SK-N-SH (cell line): ENCODE measurements around the gene HMGB1. TPM values are rescaled to one million over a fixed set of nuclear protein-coding genes. Genes with fewer than 3 reads are reported as not detected.

ENCODE experiments used
- CTCF ChIA-PET: fragments of 300-600, 350-600 bp; formaldehyde crosslinking; extraction: SDS; loops from one replicate; lab custom pipeline; 2021; lab: Yijun Ruan, JAX
- POLR2A ChIA-PET: fragments of 350-600 bp; sonication (Branson Sonifier 250); formaldehyde crosslinking; extraction: SDS; loops from one replicate; lab custom pipeline; 2020; ENCODE audit warnings: antibody characterized with exemption, inconsistent platforms; lab: Yijun Ruan, JAX
- DNase-seq: peaks from one replicate; pipeline ENCODE4 v3.0.0; 2012
- H2AFZ ChIP-seq: fragments of 200-600 bp; sonication (generic); 2 replicates; pipeline ENCODE4 v1.8.1; 2016; ENCODE audit warnings: antibody characterized with exemption, mild to moderate bottlenecking, low read depth
- H3F3A ChIP-seq: fragments of 200-600 bp; sonication (generic); replicated peaks from 2 replicates; pipeline ENCODE3; 2016; ENCODE audit warnings: antibody characterized with exemption, mild to moderate bottlenecking; ENCODE audit not compliant: insufficient read depth
- H3K27ac ChIP-seq, 2 experiments: fragments of 200-500 bp in 1 of 2; fragments of 200-600 bp in 1 of 2; sonication (Bioruptor generic) in 1 of 2; sonication (generic), shearing (Covaris generic) in 1 of 2; 2 replicates each; pipeline versions ENCODE4 v1.5.1 to v1.6.1; 2014 to 2016; ENCODE audit warnings: low read depth in 2 of 2, inconsistent platforms in 1 of 2, low read length in 1 of 2, mild to moderate bottlenecking in 1 of 2, mixed read lengths in 1 of 2
- H3K27me3 ChIP-seq: fragments of 200-600 bp; sonication (generic), shearing (Covaris generic); 2 replicates; pipeline ENCODE4 v1.6.1; 2016; ENCODE audit warnings: mixed run types; ENCODE audit not compliant: insufficient read depth
- H3K36me3 ChIP-seq, 2 experiments: fragments of 200-500 bp in 1 of 2; fragments of 200-600 bp in 1 of 2; sonication (Bioruptor generic) in 1 of 2; sonication (generic) in 1 of 2; replicated peaks in 1 of 2; 2 replicates each; pipeline versions ENCODE3 to v1.5.1; 2014 to 2016; ENCODE audit warnings: low read length in 1 of 2, mild to moderate bottlenecking in 1 of 2; ENCODE audit not compliant: insufficient read depth in 2 of 2, control insufficient read depth in 1 of 2
- H3K4me1 ChIP-seq, 2 experiments: fragments of 200-500 bp in 1 of 2; fragments of 200-600 bp in 1 of 2; sonication (Bioruptor generic) in 1 of 2; sonication (generic), shearing (Covaris generic) in 1 of 2; 2 replicates each; pipeline versions ENCODE4 v1.5.1 to v1.6.1; 2014 to 2016; ENCODE audit warnings: low read depth in 1 of 2, low read length in 1 of 2, mixed run types in 1 of 2; ENCODE audit not compliant: insufficient read depth in 2 of 2, control insufficient read depth in 1 of 2
- H3K4me2 ChIP-seq: fragments of 200-600 bp; sonication (generic), shearing (Covaris generic); 2 replicates; pipeline ENCODE4 v1.6.1; 2017; ENCODE audit warnings: mixed run types
- H3K4me3 ChIP-seq, 2 experiments: fragments of 200-500 bp in 1 of 2; fragments of 200-600 bp in 1 of 2; sonication (Bioruptor generic) in 1 of 2; sonication (generic), shearing (Covaris generic) in 1 of 2; 2 replicates each; pipeline versions ENCODE4 v1.5.1 to v1.8.1; 2014 to 2016; ENCODE audit warnings: low read depth in 2 of 2, inconsistent platforms in 1 of 2, low read length in 1 of 2, mild to moderate bottlenecking in 1 of 2, mixed read lengths in 1 of 2, moderate library complexity in 1 of 2
- H3K79me2 ChIP-seq: fragments of 200-600 bp; sonication (generic); 2 replicates; pipeline ENCODE4 v1.8.1; 2017; ENCODE audit warnings: mild to moderate bottlenecking; ENCODE audit not compliant: insufficient read depth
- H3K9ac ChIP-seq: fragments of 200-600 bp; sonication (generic); 2 replicates; pipeline ENCODE4 v1.6.1; 2017; ENCODE audit warnings: mixed run types
- H3K9me2 ChIP-seq: fragments of 200-600 bp; sonication (generic); 2 replicates; pipeline ENCODE4 v1.6.1; 2017; ENCODE audit warnings: mixed run types
- H3K9me3 ChIP-seq: fragments of 200-600 bp; sonication (generic); 2 replicates; pipeline ENCODE4 v1.6.1; 2017; ENCODE audit warnings: mixed run types, mild to moderate bottlenecking, moderate library complexity
- H4K20me1 ChIP-seq: fragments of 200-600 bp; sonication (generic); 2 replicates; pipeline ENCODE4 v1.6.1; 2017; ENCODE audit warnings: mild to moderate bottlenecking, mixed run types; ENCODE audit not compliant: insufficient read depth
- CHD2 ChIP-seq: fragments of 150-350 bp; IDR thresholded peaks from 2 replicates; pipeline ENCODE4 v1.6.1; 2018; ENCODE audit warnings: low read length; ENCODE audit not compliant: partially characterized antibody
- ELF1 ChIP-seq: IDR thresholded peaks from 2 replicates; pipeline ENCODE4 v1.4.0; 2012
- FOSL2 ChIP-seq: IDR thresholded peaks from 2 replicates; pipeline ENCODE4 v1.4.0; 2012; ENCODE audit warnings: low read depth, mild to moderate bottlenecking, moderate library complexity, borderline replicate concordance
- FOXJ3 ChIP-seq: sonication (generic); formaldehyde crosslinking; IDR thresholded peaks from 2 replicates; pipeline ENCODE4 v1.5.1; 2020; ENCODE audit warnings: mild to moderate bottlenecking, missing genetic modification reagents
- FOXM1 ChIP-seq: IDR thresholded peaks from 2 replicates; pipeline ENCODE4 v1.4.0; 2012; ENCODE audit warnings: low read depth, mild to moderate bottlenecking
- GABPA ChIP-seq: IDR thresholded peaks from 2 replicates; pipeline ENCODE4 v1.4.0; 2012; ENCODE audit warnings: low read depth, mild to moderate bottlenecking
- JUND ChIP-seq: IDR thresholded peaks from 2 replicates; pipeline ENCODE4 v1.4.0; 2012
- MEF2A ChIP-seq: IDR thresholded peaks from 2 replicates; pipeline ENCODE4 v1.4.0; 2012; ENCODE audit warnings: low read depth, borderline replicate concordance
- NFIC ChIP-seq: IDR thresholded peaks from 2 replicates; pipeline ENCODE4 v1.4.0; 2012; ENCODE audit warnings: borderline replicate concordance
- NRF1 ChIP-seq: IDR thresholded peaks from 2 replicates; pipeline ENCODE4 v1.6.1; 2012; ENCODE audit warnings: low read depth, mild to moderate bottlenecking, low read length
- POLR2AphosphoS5 ChIP-seq: IDR thresholded peaks from 2 replicates; pipeline ENCODE4 v1.6.1; 2012; ENCODE audit warnings: low read depth, low read length
- RAD21 ChIP-seq: IDR thresholded peaks from 2 replicates; pipeline ENCODE4 v1.6.1; 2012; ENCODE audit warnings: mild to moderate bottlenecking, low read length
- RCOR1 ChIP-seq: fragments of 150-350 bp; IDR thresholded peaks from 2 replicates; pipeline ENCODE4 v1.6.1; 2017; ENCODE audit warnings: antibody characterized with exemption, low read length
- RFX5 ChIP-seq: IDR thresholded peaks from 2 replicates; pipeline ENCODE4 v1.6.1; 2012; ENCODE audit warnings: mild to moderate bottlenecking, improper control_type of control experiment, low read length
- TEAD4 ChIP-seq: IDR thresholded peaks from 2 replicates; pipeline ENCODE4 v1.4.0; 2012; ENCODE audit warnings: mild to moderate bottlenecking, borderline replicate concordance; ENCODE audit not compliant: insufficient read depth
- YY1 ChIP-seq: IDR thresholded peaks from 2 replicates; pipeline ENCODE4 v1.4.0; 2012; ENCODE audit warnings: low read depth, mild to moderate bottlenecking
- ZBTB33 ChIP-seq: IDR thresholded peaks from 2 replicates; pipeline ENCODE4 v1.4.0; 2012; ENCODE audit warnings: low read depth, borderline replicate concordance
- WGBS: methylation state at CpG from one replicate; pipeline ENCODE4 v1.1.6; 2017; ENCODE audit warnings: low lambda C conversion rate; 5-methylcytosine and 5-hydroxymethylcytosine counted together
- polyA plus RNA-seq, 3 experiments: library from polyadenylated mRNA; depleted of rRNA; stranded (reverse); fragments of >200 nt; gene quantifications; 2 replicates each; pipeline ENCODE4 v1.2.3, GENCODE V29; 2012
- TF ChIP-seq, protein P1 (sequence below): IDR thresholded peaks from 2 replicates; pipeline ENCODE4 v1.4.0; 2012; ENCODE audit warnings: low read depth, borderline replicate concordance
- TF ChIP-seq, protein P2 (sequence below): fragments of 150-350 bp; IDR thresholded peaks from 2 replicates; pipeline ENCODE4 v1.6.1; 2017; ENCODE audit warnings: antibody characterized with exemption, low read length, low read depth, borderline replicate concordance

HMGB1 gene
- polyA plus RNA-seq, 1 of the 3 experiments (the other 2 are of a cell fraction), result 166 TPM

DNA sequence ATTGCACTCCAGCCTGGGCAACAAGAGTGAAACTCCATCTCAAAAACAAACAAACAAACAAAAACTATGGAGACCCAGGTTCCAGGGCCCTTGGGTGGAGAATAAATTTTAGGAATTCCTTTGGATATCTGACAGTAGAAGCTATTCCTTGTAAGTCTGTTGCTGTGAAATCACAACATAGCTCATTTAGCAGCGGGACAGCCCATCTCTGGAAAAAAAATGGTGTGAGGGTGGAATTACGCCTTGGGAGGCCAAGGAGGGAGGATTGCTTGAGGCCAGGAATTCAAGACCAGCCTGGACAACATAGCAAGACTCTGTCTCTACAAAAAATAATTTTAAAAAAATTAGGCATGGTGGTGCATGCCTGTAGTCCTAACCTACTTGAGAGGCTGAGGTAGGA, 15.7 kb downstream of the HMGB1 start:
- Histone ChIP-seq H3K9me3 (no peaks in the 10 kb centered on the region), H3K9ac (no peak overlapping the region), H2AFZ (no peak overlapping the region), H4K20me1 (no peaks in the 10 kb centered on the region), H3K4me1 (no peaks in the 10 kb centered on the region), H3K79me2 (no peaks in the 10 kb centered on the region), H3K4me2 (no peak overlapping the region), H3F3A (peaks cover 12% of the 10 kb centered on the region), H3K4me3 (no peak overlapping the region), H3K9me2 (no peaks in the 10 kb centered on the region), H3K27ac (no peak overlapping the region), H3K27me3 (no peaks in the 10 kb centered on the region), H3K36me3 (no peaks in the 10 kb centered on the region)
- WGBS, result 97% methylated on average over 2 of the region's 2 CpGs
- ChIA-PET POLR2A (interaction anchor here (0.7 kb wide), 1 partner anchor 330 kb away, joined by 4 read pairs; no protein-coding TSS in a partner anchor), CTCF (interaction anchor here (1.0 to 1.4 kb wide), 2 partner anchors 12 to 321 kb away, joined by 3 read pairs; no protein-coding TSS in a partner anchor)
- no peak for DNase-seq
- TF ChIP-seq FOSL2 (no peak), ZBTB33 (no peak), RFX5 (no peak), FOXJ3 (CRISPR knock-in tag) (no peak)
- TF ChIP-seq, protein P1, sequence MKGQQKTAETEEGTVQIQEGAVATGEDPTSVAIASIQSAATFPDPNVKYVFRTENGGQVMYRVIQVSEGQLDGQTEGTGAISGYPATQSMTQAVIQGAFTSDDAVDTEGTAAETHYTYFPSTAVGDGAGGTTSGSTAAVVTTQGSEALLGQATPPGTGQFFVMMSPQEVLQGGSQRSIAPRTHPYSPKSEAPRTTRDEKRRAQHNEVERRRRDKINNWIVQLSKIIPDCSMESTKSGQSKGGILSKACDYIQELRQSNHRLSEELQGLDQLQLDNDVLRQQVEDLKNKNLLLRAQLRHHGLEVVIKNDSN, result no peak

DNA sequence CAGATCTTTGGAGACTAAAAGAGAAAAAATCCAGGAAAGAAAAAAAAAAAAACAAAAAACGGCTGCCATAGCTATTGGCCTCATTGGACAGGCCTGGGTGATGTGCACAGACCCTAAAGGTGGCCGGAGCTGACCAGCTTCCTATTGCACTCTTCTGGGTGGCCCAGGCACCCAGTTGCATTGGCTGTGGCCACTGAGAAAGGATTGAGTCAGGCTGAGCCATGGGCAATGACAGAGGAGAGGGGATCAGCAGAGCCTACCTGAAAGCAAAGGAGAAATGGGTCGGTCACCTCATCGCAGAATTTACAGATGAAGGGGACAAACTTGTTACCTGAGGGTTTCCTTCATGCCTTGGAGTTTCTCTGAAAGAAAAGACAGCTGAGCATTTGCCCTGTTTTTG, 17.3 kb downstream of the HMGB1 start:
- WGBS, result 94% methylated on average over 4 of the region's 4 CpGs
- POLR2A ChIA-PET, result interaction anchor here (0.6 kb wide), 1 partner anchor 56 kb away, joined by 5 read pairs; no protein-coding TSS in a partner anchor
- no peaks in the 10 kb centered on the region for H3K9me3 ChIP-seq

More for the DNA sequence above, 17.3 kb downstream of the HMGB1 start:
- Histone ChIP-seq H3K9me2 (no peaks in the 10 kb centered on the region), H4K20me1 (no peaks in the 10 kb centered on the region), H3F3A (peaks cover 9% of the 10 kb centered on the region), H3K4me2 (no peak overlapping the region), H3K27me3 (no peaks in the 10 kb centered on the region), H3K36me3 (no peaks in the 10 kb centered on the region), H3K27ac (no peak overlapping the region), H3K9ac (no peak overlapping the region), H3K4me1 (no peaks in the 10 kb centered on the region), H2AFZ (no peak overlapping the region), H3K79me2 (no peaks in the 10 kb centered on the region), H3K4me3 (no peak overlapping the region)
- DNase-seq, result no peak
- TF ChIP-seq, protein P2, sequence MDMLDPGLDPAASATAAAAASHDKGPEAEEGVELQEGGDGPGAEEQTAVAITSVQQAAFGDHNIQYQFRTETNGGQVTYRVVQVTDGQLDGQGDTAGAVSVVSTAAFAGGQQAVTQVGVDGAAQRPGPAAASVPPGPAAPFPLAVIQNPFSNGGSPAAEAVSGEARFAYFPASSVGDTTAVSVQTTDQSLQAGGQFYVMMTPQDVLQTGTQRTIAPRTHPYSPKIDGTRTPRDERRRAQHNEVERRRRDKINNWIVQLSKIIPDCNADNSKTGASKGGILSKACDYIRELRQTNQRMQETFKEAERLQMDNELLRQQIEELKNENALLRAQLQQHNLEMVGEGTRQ, result no peak
- TF ChIP-seq GABPA (no peak), POLR2AphosphoS5 (no peak), RAD21 (no peak), NFIC (no peak), MEF2A (no peak), RFX5 (no peak), YY1 (no peak), FOXM1 (no peak), NRF1 (no peak), ELF1 (no peak), TEAD4 (no peak), JUND (no peak), RCOR1 (no peak), CHD2 (no peak), ZBTB33 (no peak)
- TF ChIP-seq, protein P1, result no peak
- CTCF ChIA-PET, result interaction anchor here (0.6 to 1.3 kb wide), 2 partner anchors 9 to 107 kb away, joined by 3 to 4 read pairs; no protein-coding TSS in a partner anchor
